Chondrocyte (in vitro differentiated cells): ENCODE data around the gene PIGN. TPM values are rescaled to one million over a fixed set of nuclear protein-coding genes. Genes with fewer than 3 reads are reported as not detected.
A peak's percentile ranks its signal among the peaks of the same experiment; 100 is the strongest.

Experiments
- DNase-seq: peaks from one replicate; pipeline ENCODE4 v3.0.0; 2021; ENCODE audit warnings: mixed read lengths, low spot score
- H3K27ac Mint-ChIP-seq: one replicate; pipeline ENCODE4 v1.8.0; 2021; ENCODE audit warnings: mild to moderate bottlenecking, moderate library complexity, mixed read lengths; ENCODE audit not compliant: unreplicated experiment
- H3K27me3 Mint-ChIP-seq: 2 replicates; pipeline ENCODE4 v1.8.0; 2021; ENCODE audit warnings: low read depth, mixed read lengths
- H3K36me3 Mint-ChIP-seq: 2 replicates; pipeline ENCODE4 v1.8.0; 2021; ENCODE audit warnings: low read depth, mixed read lengths
- H3K4me1 Mint-ChIP-seq: 2 replicates; pipeline ENCODE4 v1.8.0; 2021; ENCODE audit warnings: low read depth, mild to moderate bottlenecking, mixed read lengths
- H3K4me3 Mint-ChIP-seq: one replicate; pipeline ENCODE4 v1.8.0; 2021; ENCODE audit warnings: mild to moderate bottlenecking, moderate library complexity, mixed read lengths; ENCODE audit not compliant: unreplicated experiment
- H3K9me3 Mint-ChIP-seq: 2 replicates; pipeline ENCODE4 v1.8.0; 2021; ENCODE audit warnings: low read depth, mixed read lengths
- total RNA-seq: library from RNA; stranded (reverse); gene quantifications from 3 replicates; pipeline ENCODE4 v1.2.1, GENCODE V29; 2021
- TF ChIP-seq, protein P1 (sequence below): fragments of 200-600 bp; sonication (generic); IDR thresholded peaks from 2 replicates; pipeline ENCODE4 v1.5.0; 2021; ENCODE audit warnings: antibody characterized with exemption, mild to moderate bottlenecking, moderate library complexity

Gene PIGN
- total RNA-seq, 1 donor from 2014 or later: 27.3 TPM

DNA sequence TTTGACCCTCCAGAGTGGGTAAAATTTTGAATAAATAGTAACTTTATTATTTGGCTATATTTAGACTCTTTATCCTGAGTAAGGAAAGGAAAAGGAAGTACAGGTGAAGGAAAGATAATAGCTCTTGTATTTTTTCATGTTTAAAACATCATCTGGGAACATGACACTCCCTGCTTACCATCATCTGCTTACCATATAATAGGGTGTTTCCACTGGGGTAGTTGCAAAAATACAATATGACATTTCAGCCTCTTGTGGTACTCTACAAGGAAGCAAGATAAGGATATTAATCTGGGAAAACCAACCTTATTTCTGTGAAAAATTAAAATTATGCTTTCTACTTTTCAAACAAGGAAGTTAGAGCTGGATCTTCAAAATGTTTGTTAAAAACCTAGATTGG, 10.1 kb upstream of the PIGN start:
- TF ChIP-seq, protein P1, sequence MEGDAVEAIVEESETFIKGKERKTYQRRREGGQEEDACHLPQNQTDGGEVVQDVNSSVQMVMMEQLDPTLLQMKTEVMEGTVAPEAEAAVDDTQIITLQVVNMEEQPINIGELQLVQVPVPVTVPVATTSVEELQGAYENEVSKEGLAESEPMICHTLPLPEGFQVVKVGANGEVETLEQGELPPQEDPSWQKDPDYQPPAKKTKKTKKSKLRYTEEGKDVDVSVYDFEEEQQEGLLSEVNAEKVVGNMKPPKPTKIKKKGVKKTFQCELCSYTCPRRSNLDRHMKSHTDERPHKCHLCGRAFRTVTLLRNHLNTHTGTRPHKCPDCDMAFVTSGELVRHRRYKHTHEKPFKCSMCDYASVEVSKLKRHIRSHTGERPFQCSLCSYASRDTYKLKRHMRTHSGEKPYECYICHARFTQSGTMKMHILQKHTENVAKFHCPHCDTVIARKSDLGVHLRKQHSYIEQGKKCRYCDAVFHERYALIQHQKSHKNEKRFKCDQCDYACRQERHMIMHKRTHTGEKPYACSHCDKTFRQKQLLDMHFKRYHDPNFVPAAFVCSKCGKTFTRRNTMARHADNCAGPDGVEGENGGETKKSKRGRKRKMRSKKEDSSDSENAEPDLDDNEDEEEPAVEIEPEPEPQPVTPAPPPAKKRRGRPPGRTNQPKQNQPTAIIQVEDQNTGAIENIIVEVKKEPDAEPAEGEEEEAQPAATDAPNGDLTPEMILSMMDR: no peak
- peaks cover 15% of the 10 kb centered on the region for H3K4me1 Mint-ChIP-seq
- peaks cover 7% of the 10 kb centered on the region for H3K9me3 Mint-ChIP-seq
- H3K4me3 Mint-ChIP-seq: no peak overlapping the region
- no peak for DNase-seq
- no peak overlapping the region for H3K27ac Mint-ChIP-seq
- H3K27me3 Mint-ChIP-seq: no peaks in the 10 kb centered on the region
- no peaks in the 10 kb centered on the region for H3K36me3 Mint-ChIP-seq

DNA sequence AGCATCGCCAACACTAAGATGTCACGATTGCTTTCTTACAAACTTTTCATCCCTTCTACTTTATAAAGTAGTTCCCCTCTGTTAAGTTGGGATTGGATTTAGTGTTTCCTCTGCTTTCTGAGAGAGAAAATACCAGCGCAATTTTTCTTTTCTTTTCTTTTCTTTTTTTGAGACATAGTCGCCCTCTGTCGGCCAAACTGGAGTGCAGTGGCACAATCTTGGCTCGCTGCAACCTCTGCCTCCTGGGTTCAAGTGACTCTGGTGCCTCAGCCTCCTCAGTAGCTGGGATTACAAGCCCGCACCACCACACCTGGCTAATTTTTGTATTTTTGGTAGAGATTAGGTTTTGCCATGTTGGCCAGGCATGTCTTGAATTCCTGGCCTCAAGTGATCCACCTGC, 9.2 kb upstream of the PIGN start:
- no peak for DNase-seq
- Mint-ChIP-seq H3K9me3 (peaks cover 9% of the 10 kb centered on the region), H3K27ac (no peak overlapping the region), H3K36me3 (no peaks in the 10 kb centered on the region), H3K27me3 (no peaks in the 10 kb centered on the region), H3K4me3 (no peak overlapping the region), H3K4me1 (peaks cover 20% of the 10 kb centered on the region)
- TF ChIP-seq, protein P1: no peak

DNA sequence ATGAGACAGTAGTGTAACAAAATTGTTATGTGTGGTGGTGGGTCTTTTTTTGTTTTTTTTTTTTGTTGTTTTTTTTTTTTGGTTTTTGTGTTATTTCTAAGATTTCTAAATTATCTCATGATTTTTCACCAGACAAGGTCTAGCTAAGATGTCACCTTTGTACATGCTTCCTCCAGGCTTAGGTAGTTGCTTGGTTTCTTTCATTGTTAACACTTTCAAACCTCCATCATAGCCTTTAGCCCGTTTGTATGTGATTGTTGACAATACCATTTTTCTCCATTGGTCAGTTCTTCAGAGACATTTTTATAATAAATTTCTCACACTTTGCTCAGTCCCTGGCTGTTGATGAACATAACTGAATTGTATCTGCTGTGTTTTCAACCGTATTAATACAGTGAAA, 2.4 kb upstream of the PIGN start:
- TF ChIP-seq, protein P1: no peak
- no peak for DNase-seq
- H3K4me1 Mint-ChIP-seq: peaks cover 43% of the 10 kb centered on the region
- peak overlapping the region; percentile 42 for H3K4me3 Mint-ChIP-seq
- H3K27ac Mint-ChIP-seq: no peak overlapping the region
- H3K27me3 Mint-ChIP-seq: no peaks in the 10 kb centered on the region
- H3K9me3 Mint-ChIP-seq: peaks cover 9% of the 10 kb centered on the region
- H3K36me3 Mint-ChIP-seq: no peaks in the 10 kb centered on the region

DNA sequence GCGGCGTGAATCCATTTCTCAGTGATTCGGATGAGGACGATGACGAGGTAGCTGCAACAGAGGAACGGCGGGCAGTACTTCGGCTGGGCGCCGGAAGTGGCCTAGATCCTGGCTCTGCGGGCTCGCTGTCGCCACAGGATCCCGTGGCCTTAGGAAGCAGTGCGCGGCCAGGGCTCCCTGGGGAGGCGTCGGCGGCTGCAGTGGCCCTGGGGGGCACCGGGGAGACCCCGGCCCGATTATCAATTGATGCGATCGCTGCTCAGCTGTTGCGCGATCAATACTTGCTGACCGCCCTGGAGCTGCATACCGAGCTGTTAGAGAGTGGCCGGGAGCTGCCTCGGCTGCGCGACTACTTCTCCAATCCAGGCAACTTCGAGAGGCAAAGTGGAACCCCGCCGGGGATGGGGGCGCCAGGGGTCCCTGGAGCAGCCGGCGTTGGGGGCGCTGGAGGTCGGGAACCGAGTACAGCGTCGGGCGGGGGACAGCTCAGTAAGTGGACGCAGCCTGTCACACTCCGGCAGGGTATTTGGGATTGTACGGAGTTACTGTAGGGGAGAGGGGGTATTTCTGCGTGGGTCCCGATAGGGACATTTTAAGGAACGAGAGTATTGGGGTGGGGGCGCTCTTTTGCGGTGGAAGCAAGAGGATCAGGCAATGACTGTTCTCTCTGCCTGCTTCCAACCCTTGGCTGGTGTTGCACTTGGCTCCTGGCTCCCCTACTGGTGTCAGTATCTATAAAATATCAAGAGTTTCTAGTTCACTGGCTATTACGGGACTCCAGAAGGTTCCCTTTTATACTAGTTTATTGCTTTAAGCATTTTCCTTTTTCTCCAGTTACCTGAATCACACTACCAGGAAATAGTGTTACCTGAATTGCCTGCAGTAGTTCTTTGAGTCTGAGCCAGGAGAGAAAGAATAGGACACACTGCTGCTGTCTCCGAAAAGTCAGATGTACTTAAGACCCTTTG, 971 bp upstream of the PIGN start:
- TF ChIP-seq, protein P1: peak; percentile 59
- H3K4me3 Mint-ChIP-seq: peak overlapping the region; percentile 99
- DNase-seq: peak; percentile 87
- H3K27ac Mint-ChIP-seq: peak overlapping the region; percentile 98
- no peaks in the 10 kb centered on the region for H3K36me3 Mint-ChIP-seq
- H3K27me3 Mint-ChIP-seq: no peaks in the 10 kb centered on the region
- peaks cover 43% of the 10 kb centered on the region for H3K4me1 Mint-ChIP-seq
- H3K9me3 Mint-ChIP-seq: peaks cover 9% of the 10 kb centered on the region

DNA sequence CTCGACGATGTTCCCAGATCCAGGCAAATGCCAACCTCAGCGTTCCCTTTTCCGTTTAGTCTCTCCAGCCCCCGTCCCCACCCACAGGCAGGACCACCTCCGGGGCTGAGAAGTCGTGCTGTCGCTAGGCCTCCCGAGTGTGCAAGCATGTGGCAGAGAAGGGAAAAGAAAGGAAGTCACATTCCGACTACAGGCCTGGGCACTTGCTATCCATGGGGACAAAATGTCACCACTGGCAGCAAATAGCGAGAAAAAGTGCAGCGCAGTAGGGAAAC, 420 bp downstream of the PIGN start:
- peak overlapping the region; percentile 99 for H3K4me3 Mint-ChIP-seq
- H3K27ac Mint-ChIP-seq: peak overlapping the region; percentile 98
- peaks cover 42% of the 10 kb centered on the region for H3K4me1 Mint-ChIP-seq
- DNase-seq: no peak
- H3K9me3 Mint-ChIP-seq: no peaks in the 10 kb centered on the region
- H3K36me3 Mint-ChIP-seq: no peaks in the 10 kb centered on the region
- TF ChIP-seq, protein P1: no peak
- H3K27me3 Mint-ChIP-seq: no peaks in the 10 kb centered on the region
